GM12801 (cell line): ENCODE measurements around the gene TTC7B.

Experiments used
- TF ChIP-seq, protein P1 (sequence below): IDR thresholded peaks from one replicate; pipeline ENCODE4 v1.5.1; 2011; ENCODE audit warnings: control low read depth; ENCODE audit not compliant: insufficient read length; ENCODE audit errors: extremely low read depth

TTC7B gene

GRCh38 chr14:90616881-90617280 is 199.3 kb downstream of the TTC7B start:
- TF ChIP-seq, protein P1, sequence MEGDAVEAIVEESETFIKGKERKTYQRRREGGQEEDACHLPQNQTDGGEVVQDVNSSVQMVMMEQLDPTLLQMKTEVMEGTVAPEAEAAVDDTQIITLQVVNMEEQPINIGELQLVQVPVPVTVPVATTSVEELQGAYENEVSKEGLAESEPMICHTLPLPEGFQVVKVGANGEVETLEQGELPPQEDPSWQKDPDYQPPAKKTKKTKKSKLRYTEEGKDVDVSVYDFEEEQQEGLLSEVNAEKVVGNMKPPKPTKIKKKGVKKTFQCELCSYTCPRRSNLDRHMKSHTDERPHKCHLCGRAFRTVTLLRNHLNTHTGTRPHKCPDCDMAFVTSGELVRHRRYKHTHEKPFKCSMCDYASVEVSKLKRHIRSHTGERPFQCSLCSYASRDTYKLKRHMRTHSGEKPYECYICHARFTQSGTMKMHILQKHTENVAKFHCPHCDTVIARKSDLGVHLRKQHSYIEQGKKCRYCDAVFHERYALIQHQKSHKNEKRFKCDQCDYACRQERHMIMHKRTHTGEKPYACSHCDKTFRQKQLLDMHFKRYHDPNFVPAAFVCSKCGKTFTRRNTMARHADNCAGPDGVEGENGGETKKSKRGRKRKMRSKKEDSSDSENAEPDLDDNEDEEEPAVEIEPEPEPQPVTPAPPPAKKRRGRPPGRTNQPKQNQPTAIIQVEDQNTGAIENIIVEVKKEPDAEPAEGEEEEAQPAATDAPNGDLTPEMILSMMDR = no peak

GRCh38 chr14:90616313-90616712 is 199.9 kb downstream of the TTC7B start:
- TF ChIP-seq, protein P1 = no peak

DNA sequence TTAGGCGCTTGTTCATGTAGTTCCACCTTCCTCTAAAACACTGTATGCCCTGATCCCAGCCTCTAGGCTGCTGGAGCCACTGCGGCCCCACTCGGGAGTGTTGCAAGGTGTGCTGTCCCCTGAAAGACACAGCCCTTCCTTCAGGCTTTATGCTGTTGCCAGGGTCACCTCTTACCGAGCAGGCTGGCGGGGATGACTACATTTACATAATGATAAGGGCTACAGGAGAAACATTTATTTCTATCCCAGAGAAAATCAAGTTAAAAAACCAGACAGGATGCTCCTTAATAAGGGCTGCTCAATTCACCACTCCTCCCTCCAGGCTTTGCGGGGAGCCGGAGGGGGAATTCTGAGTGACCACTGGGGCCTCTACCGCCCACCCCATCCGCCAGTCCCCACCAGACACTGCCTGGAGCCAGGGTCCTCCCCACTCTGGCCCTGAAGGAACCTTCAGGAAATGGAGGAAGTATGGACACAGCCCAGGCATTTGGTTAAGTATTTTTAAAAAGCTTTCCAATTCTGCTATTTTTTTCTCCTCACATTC is 200.6 kb downstream of the TTC7B start:
- TF ChIP-seq, protein P1 = no peak

- TF ChIP-seq, protein P1 = no peak
Observed at GRCh38 chr14:90614696-90615516, 201.3 kb downstream of the TTC7B start.

DNA sequence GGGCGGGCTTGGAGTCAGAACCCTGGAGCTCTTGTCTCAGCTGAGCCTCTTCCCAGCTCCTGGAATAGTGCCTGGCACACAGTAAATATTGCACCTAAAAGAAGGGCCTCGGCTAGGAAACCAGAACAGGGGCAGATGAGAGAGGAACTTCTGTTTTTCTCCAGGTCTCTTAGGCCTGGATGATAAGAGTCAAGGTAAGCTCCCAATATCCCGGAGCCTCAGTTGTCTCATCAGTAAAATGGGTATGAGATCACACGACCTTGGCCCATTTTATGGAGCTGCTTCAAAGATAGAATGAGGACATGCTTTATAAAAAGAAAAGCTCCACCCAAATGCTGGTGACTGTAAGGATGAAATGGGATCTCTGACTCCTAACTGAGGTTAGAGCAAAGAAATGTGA is 202.2 kb downstream of the TTC7B start:
- TF ChIP-seq, protein P1 = no peak

- TF ChIP-seq, protein P1 = no peak
Observed at GRCh38 chr14:90613453-90613852, 202.8 kb downstream of the TTC7B start.

- TF ChIP-seq, protein P1 = no peak
Observed at GRCh38 chr14:90612801-90613200, 203.4 kb downstream of the TTC7B start.
